HG02970 (cell line): ENCODE results near the gene THADA.

Experiments
- ATAC-seq: cut with Tn5 transposase; IDR thresholded peaks from one replicate; pipeline ENCODE4 v1.9.1; 2021; ENCODE audit warnings: mild to moderate bottlenecking, moderate library complexity, moderate number of reproducible peaks; ENCODE audit not compliant: unreplicated experiment, low FRiP score

THADA gene

GRCh38 chr2:43515248-43515647, 80.6 kb downstream of the THADA start:
- ATAC-seq, result no peak

DNA sequence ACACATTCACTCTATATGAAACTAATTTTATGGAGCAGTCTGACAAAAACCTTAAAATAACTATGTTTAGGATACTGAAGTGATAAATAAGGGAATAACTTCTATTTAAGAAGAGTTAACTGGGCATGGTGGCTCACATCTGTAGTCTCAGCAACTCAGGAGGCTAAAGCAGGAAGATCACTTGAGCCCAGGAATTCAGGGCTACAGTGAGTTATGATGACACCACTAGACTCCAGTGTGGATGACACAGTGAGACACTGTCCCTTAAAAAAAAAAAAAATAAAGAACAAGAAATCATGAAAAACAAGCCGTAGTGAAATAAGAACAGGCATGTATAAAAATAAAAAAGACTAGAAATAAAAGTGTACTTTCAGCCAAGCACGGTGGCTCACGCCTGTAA, 82.0 kb downstream of the THADA start:
- ATAC-seq, result no peak

DNA sequence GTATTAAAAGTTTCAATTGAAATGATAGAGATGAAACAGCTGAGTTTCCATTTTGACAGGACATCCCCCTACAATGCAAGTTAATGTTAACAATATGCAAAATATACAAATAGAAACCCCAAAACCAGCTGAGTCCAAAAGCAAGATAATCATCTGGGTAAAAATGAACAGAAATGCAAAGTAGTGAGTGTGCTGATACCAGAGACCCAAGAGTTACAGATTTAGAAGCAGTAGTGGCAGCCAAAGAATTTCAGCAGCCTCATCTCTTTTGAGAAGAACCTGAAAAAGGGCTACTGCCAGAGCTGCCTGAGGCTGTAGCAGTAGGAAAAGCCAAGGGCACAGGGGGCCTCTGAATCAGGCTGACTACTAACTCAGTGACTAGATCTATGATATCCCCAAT, 82.6 kb downstream of the THADA start:
- no peak for ATAC-seq

DNA sequence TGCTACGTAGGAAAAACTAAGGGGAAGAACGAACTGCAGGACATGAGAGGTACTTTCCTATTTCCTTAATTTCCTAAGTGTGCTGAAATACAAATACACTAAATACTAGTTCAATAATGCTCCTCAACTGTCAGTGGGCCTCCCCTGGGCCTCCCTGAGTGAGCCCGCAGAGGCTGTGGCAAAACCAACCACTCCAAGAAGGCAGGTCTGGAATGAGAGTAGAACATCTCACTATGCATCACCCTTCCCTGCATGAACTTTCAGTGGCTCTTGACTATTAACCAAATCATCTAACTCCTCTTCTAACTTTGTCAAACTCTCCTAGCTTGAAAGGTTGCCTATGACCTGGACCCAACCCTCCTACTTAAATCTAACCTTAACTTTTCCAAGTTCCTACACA, 84.6 kb downstream of the THADA start:
- no peak for ATAC-seq

GRCh38 chr2:43509886-43510285, 86.0 kb downstream of the THADA start:
- ATAC-seq, result no peak

DNA sequence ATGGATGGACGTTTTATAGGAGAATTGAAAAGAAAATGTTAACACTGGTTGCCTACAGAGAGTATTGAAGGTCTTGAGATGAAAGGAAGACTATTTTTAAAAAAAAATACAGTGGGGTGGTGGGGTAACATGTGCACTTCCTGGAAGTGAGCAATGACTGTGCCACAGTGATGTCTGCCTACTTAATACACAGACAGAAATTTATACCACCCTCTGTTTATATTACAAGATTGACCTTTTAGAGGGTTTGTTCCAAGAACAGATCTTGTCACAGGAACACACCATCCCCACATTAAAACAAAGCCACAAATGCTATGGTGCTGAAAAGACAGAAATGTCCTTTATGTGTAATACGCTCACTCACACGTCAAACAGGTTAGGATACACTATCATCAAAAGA, 87.6 kb downstream of the THADA start:
- no peak for ATAC-seq

DNA sequence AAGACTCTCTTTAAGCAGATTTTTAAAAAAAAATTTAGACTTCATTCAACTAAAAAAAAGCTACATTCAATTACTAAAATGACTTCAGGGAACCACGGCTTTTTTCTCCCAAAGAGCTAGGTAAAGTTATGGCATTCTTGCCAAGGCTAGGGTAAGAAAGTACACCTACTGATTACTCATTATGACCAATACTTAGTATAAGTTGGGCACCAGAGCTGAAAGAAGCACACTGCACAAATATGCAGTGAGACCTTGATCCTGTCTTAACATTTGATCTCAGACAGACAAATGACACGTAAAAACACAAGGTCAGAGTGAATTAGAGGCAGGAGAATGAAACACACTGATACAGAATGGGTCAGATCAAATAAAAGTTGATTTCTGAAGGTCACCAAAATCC, 88.7 kb downstream of the THADA start:
- no peak for ATAC-seq

DNA sequence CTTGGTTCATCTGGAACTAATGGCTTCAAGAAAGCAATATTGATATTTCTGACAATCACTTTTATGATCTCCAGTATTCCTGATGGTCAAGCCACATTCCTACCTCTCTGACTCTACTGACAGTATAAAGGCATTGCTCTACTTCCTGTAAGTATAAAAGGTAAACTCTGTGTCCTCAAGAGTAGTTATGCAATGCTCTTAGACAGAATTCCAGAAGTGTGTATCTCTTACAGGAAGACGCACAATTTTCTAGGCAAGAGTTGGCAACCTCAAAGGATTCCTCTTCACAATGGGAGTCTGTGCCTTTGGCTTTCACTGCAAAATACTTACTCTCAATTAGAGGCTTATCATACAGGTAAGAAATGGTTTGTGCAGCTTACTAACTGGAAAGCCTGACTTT, 100.1 kb downstream of the THADA start:
- ATAC-seq, result no peak

DNA sequence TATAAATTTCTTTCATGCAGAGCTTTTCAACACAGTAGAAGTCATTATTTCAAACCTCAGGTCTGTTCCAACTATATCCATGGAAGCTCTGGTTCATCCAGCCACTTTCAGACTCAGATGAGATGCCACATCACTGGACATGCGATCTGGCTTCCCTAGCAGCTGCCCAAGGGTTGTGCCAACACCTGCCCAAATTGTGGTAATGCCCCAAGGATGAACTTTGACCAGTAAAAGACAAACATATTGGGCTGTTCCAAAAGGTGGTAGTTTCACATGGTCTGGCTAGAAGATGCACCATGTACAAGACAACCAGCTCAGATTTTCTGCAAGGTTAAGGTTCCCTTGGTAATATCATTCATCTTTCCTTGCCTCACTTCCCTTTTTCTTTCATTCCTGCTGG, 101.9 kb downstream of the THADA start:
- no peak for ATAC-seq

GRCh38 chr2:43491065-43491639, 104.7 kb downstream of the THADA start:
- no peak for ATAC-seq

DNA sequence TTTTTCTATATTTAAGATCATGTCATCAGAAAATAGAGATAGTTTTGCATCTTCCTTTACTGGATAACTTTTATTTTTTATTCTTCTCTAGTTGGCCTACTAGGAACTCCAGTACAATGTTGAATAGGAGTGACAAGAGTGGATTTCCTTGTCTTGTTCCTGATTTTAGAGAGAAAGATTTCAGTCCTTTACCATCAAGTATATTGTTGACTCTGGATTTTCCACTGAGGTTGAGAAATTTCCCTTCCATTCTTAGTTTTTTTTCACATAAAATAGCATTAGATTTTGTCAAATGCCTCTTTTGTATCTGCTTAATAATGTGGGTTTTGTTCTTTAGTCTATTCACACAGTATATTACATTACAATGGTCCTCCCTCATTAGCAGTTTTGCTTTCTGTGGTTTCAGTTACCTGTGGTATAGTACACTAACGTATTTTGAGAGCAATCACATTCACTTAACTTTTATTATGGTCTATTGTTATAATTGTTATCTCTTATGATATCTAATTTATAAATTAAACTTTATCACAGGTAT, 105.5 kb downstream of the THADA start:
- ATAC-seq, result no peak

DNA sequence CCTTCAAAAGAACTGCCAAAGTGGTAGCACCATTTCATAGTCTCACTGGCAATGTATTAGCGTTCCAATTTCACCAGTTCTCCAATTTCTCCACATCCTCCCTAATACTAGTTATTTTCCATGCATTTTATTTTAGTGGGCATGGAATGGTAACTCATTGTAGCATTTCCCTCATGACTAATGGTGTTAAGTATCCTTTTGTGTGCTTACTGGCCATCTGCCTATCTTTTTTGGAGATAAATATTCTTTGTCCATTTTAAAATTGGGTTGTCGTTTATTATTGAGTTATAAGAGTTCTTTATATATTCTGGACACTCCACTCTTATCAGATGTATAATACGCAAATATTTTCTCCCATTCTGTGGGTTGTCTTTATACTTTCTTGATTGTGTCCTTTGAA, 107.1 kb downstream of the THADA start:
- no peak for ATAC-seq

DNA sequence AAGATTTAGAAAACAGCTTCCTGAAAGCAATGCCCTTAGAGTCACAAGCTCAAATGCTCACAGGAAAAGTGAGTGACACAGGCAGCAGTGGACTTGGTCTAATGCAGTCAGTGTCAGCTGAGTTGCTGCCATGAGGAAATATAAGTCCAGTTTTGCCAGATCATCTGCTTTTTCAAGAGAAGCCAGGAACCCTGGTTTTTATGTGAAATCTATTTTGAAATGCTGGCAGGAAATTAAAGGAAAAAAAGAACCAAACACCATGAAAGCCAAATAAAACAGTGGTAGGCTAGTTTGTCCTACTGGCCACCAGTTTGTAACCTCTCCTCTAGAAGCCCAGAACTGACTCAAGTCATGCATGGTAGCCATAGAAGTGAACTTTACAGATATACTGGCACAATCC, 109.2 kb downstream of the THADA start:
- ATAC-seq, result no peak

- ATAC-seq, result no peak
These were observed 111.4 kb downstream of the THADA start for GRCh38 chr2:43484323-43484930.

- peak; percentile 49 for ATAC-seq
These were observed 112.9 kb downstream of the THADA start for GRCh38 chr2:43482961-43483360.

- ATAC-seq, result no peak
These were observed 113.8 kb downstream of the THADA start for GRCh38 chr2:43481927-43482542.

DNA sequence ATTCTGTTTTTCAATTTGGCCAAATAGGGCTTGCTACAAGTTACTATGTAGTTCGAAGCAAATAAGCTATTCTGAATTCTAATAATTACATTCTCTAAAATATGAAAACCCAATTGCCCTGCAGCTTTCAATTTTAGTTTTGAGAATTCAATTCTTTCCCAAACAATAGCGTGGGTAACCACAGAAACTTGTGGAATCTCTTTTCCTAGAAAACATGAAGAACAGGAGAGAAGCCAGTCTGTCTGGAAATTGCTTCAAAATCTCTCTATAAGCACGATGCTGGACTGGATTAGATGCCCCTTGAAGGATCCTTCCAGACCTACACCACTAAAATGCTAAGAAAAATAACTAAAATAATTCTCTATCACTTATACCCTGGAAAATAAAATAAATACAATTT, 115.0 kb downstream of the THADA start:
- ATAC-seq, result no peak

GRCh38 chr2:43478412-43479086, 117.3 kb downstream of the THADA start:
- ATAC-seq, result no peak

DNA sequence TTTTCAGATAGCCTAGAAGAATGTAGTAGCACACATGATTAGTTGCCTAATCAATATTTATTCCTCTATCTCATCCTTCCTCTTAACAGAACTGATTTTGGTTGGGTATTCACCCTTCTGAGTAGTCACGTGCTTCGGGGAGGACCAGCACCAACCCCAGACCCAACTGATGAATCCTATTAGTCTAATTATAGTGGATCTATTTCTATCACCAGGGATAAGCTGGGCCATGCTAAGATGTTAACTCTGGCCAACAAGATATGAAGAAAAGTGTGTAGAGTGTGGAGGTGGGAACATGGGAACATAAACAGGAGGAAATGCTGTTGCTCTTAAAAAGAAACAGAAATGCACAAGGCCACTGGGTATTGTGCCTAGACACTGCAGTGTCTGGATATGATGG, 119.9 kb downstream of the THADA start:
- ATAC-seq, result no peak

GRCh38 chr2:43475137-43475846, 120.5 kb downstream of the THADA start:
- no peak for ATAC-seq

- ATAC-seq, result no peak
These were observed 121.6 kb downstream of the THADA start for GRCh38 chr2:43474273-43474672.
